HL-60/S4 treated with phorbol 12-myristate 13-acetate at 8.2 ng/mL for 4 days and 3 days (cell line): Measurements from ENCODE around the gene MRPL33.

ENCODE experiments used
- in situ Hi-C: fragments of 300-500 bp; cut with MboI; formaldehyde crosslinking; loops from 2 replicates; pipeline ENCODE4 v1.15.0; 2022; ENCODE audit warnings: low sequenced_read_pairs

Gene MRPL33

GRCh38 chr2:27771548-27772335, at the start of gene MRPL33:
Gene MRPL33 (plus strand): TSS chr2:27771719. CDS start chr2:27771778, 59 bp downstream.
- in situ Hi-C loops: no loop called here

GRCh38 chr2:27721884-27722485, 49.5 kb upstream of the MRPL33 start:
- in situ Hi-C loops: no loop called here

DNA sequence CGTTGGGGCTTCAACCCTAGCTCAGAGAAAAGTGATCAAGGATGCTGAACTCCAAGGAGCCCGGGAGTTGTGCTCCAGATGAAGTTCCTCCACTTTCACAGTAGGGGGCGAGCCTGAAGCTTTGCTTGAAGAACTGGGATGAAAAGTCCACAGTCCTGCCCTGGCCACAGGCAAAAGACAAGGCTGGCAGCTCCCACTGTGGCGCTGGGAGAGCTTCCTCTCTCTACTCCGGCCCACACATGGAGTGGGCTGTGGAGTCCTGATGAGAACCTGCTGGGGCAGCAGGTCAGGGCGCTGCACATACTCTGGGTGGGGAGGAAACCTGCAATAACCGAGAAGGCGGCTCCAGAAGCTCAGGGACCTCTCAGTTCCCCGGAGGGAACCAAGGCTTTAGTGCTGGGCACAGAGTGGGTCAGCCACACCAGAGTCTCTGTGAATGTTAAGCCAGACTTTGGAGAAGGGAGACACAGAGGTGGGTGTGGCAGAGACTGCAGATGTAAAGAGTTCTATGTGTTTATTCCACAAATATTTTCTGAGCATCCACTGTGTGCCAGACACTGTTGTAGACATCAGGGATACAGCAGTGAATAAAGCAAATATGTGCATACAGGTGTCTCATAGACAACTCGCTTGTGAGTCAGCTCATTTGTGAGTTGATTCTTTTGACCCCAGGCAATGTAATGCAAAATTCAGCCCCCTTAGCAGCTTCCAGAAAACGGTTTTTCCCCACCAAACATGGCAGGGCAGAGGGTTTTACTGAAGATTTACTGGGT, 48.0 kb upstream of the MRPL33 start:
- in situ Hi-C loops: no loop called here

DNA sequence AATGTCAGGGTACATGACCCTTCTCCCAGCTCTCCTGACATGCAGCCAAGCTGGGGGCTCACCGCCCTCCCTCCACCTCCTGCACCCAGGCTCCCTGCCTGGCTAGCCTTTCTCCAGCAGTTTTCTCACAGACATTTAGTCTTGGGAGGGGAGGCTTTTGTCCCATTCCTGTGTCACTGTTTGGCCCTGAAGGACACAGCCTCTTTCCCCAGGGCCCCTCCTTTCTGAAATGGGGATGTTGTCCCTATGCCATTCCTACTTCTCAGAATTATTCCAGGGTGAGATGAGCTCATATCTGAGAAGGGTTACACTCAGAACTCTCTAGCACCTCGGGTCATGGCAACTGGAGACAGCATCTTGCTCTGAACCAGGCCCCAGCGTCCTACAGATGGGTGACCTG, 47.3 kb upstream of the MRPL33 start:
- in situ Hi-C loops: no loop called here

GRCh38 chr2:27724905-27725701, 46.4 kb upstream of the MRPL33 start:
- in situ Hi-C loops: no loop called here

DNA sequence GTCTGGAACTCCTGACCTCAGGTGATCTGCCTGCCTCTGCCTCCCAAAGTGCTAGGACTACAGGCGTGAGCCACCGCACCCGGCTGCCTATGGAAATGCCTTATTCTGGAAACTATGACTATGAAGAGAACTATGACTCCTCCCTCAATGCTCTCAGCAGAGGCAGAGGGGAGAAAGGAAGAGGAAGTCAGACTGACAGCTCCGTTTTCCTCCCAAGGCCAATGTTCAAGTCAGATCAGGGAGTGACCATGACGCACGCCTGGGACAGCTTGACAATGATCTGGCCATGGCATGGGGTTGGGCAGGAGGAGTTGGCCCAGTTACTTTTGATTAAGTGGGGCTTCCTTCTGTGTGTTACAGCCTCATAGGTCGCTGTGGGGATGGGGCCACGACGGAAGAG, 44.3 kb upstream of the MRPL33 start:
- in situ Hi-C loops: no loop called here

DNA sequence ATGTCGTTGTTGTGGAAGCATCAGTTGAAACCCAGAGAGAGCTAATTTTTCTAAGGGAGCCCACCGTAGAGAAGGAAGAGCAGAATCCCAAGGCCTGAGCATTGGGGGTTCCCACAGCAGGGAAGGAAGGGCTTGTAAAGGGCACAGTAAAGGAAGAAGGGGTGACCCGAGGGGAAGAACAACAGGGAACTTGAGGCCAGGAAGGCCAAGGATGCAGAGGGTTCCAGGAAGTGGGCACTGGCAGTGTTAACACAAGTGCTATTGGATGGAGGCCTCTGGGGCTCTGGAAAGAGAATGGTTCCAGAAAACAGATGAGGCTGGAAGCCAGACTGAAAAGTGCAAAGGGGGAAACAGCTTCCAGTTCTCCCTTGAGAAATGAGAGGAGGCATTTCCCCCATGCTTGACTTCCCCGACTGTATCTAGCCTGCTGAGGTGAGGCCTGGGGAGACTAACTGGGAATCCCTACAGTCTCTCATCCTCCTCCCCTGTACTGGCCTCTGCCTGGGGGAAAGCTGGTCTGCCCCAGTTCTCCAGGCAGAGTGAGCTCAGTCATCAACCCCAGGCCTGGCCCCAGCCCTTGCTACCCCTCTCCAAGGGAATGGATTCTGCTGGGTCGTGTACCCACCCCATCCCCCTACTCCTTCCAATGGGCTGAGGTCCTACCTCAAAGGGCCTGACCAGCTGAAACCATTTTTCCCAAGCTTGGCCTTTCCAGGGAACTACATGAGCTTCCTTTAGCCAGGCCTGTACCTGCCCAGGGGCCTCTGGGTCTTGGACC, 43.2 kb upstream of the MRPL33 start:
- in situ Hi-C loops: no loop called here

DNA sequence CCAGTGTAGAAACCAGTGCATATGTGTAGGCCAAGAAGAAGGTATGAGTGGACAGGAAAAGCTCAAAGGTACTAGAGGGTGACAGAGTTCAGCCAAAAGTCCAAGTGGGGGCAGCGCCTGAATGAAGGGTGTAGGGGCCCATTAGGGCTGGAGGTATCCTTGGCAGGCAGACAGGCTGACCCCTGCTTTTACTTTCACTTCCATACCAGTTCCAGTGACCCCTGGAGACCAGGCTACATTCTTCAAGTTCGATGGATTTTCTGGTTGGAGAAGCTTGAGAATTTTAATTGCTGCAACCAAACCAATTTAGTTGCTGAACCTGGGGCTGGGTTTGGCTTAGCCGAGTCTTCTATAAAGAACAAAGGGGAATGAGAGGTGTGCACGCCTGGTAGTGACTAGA, 42.3 kb upstream of the MRPL33 start:
- in situ Hi-C loops: no loop called here

DNA sequence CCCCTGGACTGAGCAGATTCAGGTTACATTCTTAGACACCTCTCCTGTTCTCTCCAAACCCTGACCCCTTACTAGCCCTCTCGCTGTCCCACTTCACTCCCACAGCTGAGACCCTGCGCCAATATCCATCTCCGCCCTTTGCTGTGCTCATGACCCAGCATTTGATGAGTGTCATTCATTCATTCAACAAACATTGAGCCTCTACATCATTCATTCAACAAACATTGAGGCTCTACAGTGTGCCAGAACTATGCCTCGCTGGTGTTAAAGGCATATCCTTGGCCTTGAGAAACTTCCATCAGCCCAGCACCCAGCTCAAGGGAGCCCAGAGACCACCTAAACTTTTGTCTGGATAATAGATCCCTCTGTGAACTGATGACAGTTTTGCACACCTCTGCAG, 41.9 kb upstream of the MRPL33 start:
- in situ Hi-C loops: no loop called here

DNA sequence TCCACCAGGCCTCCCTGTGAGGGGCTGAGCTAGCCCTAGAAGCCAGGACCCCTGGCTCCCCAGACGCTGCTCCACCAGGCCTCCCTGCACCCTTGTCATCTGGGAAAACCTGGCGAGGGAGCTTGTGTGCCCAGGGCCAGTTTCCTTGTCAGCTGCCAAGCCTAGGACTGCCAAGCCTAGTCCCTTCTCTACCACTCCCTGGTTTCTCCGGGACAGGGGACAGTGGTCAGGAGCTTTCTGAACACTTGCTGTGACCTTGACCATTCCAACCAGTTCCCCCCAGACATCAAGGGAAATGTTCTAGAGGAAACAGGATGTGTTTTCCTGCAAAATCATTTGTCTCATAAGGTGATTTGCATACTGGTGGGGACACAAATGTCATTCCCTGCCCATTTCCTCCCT, 41.3 kb upstream of the MRPL33 start:
- in situ Hi-C loops: no loop called here

- in situ Hi-C loops: no loop called here
These were observed 40.4 kb upstream of the MRPL33 start for GRCh38 chr2:27730980-27731691.

DNA sequence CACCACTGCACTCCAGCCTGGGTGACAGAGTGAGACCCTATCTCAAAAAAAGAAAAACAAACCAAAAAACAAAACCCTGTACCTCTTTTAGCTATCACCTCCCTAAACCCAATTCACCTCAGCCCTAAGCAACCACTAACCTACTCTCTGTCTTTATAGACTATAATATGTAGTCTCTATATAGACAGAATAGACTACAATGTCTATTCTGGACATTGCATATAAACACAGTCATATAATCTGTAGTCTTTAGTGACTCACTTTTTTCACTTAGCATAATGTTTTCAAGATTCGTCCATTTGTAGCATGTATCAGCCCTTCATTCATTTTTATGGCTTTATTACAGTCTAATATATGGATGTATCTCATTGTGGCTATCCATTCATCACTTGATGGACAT, 37.2 kb upstream of the MRPL33 start:
- in situ Hi-C loops: no loop called here

- in situ Hi-C loops: no loop called here
These were observed 36.1 kb upstream of the MRPL33 start for GRCh38 chr2:27735263-27735904.

- in situ Hi-C loops: no loop called here
These were observed 35.3 kb upstream of the MRPL33 start for GRCh38 chr2:27736031-27736889.

DNA sequence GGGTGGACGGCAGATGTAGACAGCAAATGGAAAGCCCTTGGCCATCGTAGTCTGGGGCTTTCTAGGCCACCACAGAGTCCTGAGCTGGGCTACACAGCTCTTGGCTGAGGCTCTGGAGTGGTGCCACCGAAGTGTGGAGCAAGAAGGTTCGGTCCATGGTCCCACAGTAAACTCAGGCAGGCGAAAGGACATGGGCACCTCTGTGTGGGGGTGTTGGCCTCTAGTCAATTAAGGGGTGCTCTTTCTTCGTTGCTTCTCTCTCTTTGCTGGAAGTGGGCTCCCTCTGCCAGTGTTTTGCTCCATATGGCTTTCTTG, 34.7 kb upstream of the MRPL33 start:
- in situ Hi-C loops: no loop called here

DNA sequence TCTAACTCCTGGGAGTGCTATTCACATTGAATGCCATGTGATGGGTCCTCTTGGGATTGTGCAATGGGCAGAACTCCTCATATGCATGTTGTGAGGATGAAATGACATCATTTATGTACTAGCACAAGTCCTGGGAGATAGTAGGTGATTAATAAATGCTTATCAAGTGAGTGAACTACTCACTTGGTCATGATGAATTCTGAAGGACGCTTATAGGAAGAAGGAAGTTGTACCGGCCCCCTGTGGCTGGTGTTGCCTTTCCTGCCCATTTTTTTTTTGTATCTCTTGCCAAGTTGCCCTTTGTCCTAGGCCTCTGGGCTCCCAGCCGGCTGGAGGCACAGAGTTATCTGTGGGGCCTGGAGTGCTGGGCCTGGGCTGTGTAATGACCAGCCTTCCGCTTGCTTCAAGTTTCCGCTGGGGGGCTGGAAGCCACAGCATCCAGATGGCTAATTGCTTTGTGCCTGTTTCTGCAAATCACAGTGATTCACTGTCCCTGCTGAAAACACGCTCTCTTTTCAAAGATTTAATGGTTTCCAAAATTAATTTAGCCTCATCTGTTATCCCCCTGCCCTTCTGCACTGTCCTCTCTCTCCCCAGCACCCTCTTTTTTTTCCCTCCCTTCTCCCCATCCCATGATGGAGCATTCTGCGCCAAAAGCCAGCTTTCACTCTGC, 33.7 kb upstream of the MRPL33 start:
- in situ Hi-C loops: no loop called here

DNA sequence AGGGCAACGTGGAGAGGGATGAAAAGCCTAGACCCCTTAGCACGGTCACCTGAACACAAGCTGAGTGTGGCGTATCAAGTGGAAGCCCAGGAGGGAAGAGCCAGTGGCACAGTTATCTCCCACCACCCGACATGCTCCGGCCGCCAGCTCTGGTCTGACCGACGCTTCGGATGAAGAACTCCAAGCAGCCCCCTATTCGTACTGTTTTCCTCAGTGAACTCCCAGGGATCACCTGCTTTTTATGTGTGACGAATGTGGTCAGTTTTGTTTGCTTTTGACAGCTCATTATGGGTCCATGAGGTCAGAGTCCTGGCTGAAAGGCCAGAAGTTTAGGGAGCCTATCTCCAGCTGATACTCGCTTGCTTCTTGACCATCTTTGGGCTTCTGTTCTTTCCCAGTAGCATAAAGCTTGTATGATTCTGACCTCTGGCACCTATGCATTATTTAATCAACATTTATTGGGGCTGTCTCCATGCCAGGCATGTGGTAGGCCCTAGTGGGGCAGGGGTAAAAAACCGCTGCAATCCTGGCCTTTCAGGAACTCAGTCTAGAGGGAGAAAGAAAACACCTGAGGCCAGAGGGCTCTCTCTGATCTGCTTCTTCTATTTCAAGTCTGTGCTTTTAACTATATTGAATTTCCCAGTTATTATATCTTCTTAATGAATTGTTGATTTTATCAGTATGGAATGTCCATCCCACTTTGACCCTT, 33.0 kb upstream of the MRPL33 start:
- in situ Hi-C loops: no loop called here
